ENCODE data around the gene GLCE. TPM values are rescaled to one million over a fixed set of nuclear protein-coding genes. Genes with fewer than 3 reads are reported as not detected.
"Not testable (repeated sequence)": the region's sequence is repeated elsewhere in the genome, so short reads cannot be mapped to it uniquely, and the experiment has no call there.

GLCE gene
- total RNA-seq, 2 donors from 2014 or later, result 3.6 to 4.6 TPM

DNA sequence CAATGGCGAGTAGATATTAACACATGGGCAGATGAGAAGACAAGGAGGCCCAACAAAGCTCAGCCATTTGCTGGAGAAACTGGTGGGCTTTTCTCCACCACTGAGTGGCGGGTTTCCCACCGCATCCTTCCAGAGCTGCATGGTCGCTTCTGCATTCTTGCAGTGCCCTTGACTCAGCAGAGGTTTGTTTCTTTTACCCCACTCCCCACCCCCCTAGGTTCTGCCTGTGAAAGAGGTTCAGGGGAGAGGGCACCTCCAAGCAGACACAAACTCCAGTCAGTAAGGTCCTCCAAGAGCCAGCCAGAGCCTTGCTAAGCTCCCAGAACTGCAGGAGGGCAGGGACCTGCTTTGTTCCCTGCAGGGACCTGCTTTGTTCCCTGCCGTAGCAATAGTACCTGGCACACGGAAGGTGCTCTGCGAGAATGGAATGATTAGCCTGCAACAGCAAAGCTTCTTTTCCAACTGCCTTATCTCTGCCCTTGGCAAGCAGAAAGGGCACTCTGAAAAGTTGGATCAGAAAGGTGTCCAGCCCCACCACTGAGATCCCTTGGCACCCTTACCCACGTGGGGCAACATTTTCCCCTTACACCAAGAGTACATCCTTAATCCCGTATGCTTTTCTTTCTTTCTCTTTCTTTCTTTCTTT lies 139.6 kb downstream of the GLCE start:
- Mint-ChIP-seq H3K27ac (no peak overlapping the region), H3K4me1 (ENCODE audit: low read depth in 2 of 2) (peaks cover 3 to 6% of the 10 kb centered on the region in 2 donors), H3K27me3 (peaks cover 19 to 43% of the 10 kb centered on the region in 2 donors), H3K4me3 (peak overlapping the region; percentile 38), H3K9me3 (no peaks in the 10 kb centered on the region), H3K36me3 (no peaks in the 10 kb centered on the region)
- no peak for ATAC-seq
- DNase-seq (ENCODE audit: low spot score), result no peak

GRCh38 chr15:69301101-69301500 lies 140.7 kb downstream of the GLCE start:
- H3K4me1 Mint-ChIP-seq (ENCODE audit: low read depth in 2 of 2); H3K36me3 Mint-ChIP-seq; ATAC-seq; DNase-seq (ENCODE audit: low spot score); H3K27ac Mint-ChIP-seq; H3K9me3 Mint-ChIP-seq: not testable (repeated sequence)
- Mint-ChIP-seq H3K27me3 (peaks cover 19 to 43% of the 10 kb centered on the region in 2 donors), H3K4me3 (peak overlapping the region; percentile 38)

- H3K4me3 Mint-ChIP-seq; H3K9me3 Mint-ChIP-seq; H3K27ac Mint-ChIP-seq; ATAC-seq; H3K4me1 Mint-ChIP-seq (ENCODE audit: low read depth in 2 of 2); DNase-seq (ENCODE audit: low spot score); H3K36me3 Mint-ChIP-seq: not testable (repeated sequence)
- H3K27me3 Mint-ChIP-seq, result peaks cover 19 to 36% of the 10 kb centered on the region in 2 donors
Measured at GRCh38 chr15:69302087-69302486, 141.7 kb downstream of the GLCE start.

DNA sequence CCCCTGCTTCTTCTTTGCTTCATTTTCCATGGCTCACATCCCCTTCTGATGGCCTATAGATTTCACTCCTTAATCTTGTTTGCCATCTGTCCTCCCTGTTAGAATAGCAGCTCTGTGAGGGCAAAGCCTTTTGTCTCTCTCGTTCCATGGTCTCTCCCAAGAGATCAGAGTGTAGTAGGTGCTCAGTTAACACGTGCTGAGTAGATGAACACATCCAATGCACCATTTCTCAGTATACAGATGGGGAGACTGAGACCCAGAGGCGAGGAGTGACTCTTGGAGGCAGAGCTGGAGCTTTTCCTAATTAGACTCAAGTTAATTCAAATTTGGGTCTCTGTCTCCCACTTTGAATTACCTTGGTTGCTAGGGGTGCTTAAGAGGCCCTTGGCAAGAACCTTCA lies 142.5 kb downstream of the GLCE start:
- H3K27me3 Mint-ChIP-seq, result peaks cover 23 to 28% of the 10 kb centered on the region in 2 donors
- H3K27ac Mint-ChIP-seq, result no peak overlapping the region
- DNase-seq (ENCODE audit: low spot score) (no peak), ATAC-seq (no peak)
- no peaks in the 10 kb centered on the region for H3K9me3 Mint-ChIP-seq
- no peak overlapping the region for H3K4me3 Mint-ChIP-seq
- H3K36me3 Mint-ChIP-seq, result no peaks in the 10 kb centered on the region
- H3K4me1 Mint-ChIP-seq (ENCODE audit: low read depth in 2 of 2), result peaks cover 3 to 6% of the 10 kb centered on the region in 2 donors

- peaks cover 3 to 6% of the 10 kb centered on the region in 2 donors for H3K4me1 Mint-ChIP-seq (ENCODE audit: low read depth in 2 of 2)
- peaks cover 25 to 33% of the 10 kb centered on the region in 2 donors for H3K27me3 Mint-ChIP-seq
- no peak overlapping the region for H3K4me3 Mint-ChIP-seq
Measured at GRCh38 chr15:69303337-69304181, 143.1 kb downstream of the GLCE start.

DNA sequence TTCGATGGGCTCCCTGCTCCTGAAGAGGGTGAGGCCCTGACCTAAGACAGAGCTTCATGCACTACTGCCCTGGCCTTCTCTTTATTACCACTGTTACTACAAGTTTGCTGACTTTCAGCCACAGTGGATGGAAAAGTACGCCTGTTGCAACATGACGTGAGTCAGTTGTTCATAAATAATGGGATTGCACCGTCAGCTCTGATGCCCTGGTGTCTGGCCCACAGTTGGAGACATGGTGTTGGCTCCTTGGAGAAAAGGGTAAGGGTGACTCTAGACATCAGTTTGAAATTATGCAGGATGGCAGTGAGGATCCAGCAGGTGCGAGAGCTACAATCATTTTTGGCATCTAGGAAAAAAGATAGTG lies 143.7 kb downstream of the GLCE start:
- Mint-ChIP-seq H3K36me3 (no peaks in the 10 kb centered on the region), H3K9me3 (no peaks in the 10 kb centered on the region), H3K27ac (no peak overlapping the region), H3K4me1 (ENCODE audit: low read depth in 2 of 2) (peaks cover 3 to 6% of the 10 kb centered on the region in 2 donors), H3K27me3 (peaks cover 30 to 39% of the 10 kb centered on the region in 2 donors), H3K4me3 (no peak overlapping the region)
- ATAC-seq (no peak), DNase-seq (ENCODE audit: low spot score) (peak; percentile 32)

More at GRCh38 chr15:69303337-69304181, 143.1 kb downstream of the GLCE start:
- ATAC-seq (no peak), DNase-seq (ENCODE audit: low spot score) (no peak)
- Mint-ChIP-seq H3K9me3 (no peaks in the 10 kb centered on the region), H3K27ac (no peak overlapping the region), H3K36me3 (no peaks in the 10 kb centered on the region)

- H3K4me1 Mint-ChIP-seq (ENCODE audit: low read depth in 2 of 2), result peaks cover 0 to 6% of the 10 kb centered on the region in 2 donors
- H3K27me3 Mint-ChIP-seq, result peaks cover 28 to 38% of the 10 kb centered on the region in 2 donors
- ATAC-seq (no peak), DNase-seq (ENCODE audit: low spot score) (peak; percentile 29)
- H3K36me3 Mint-ChIP-seq, result no peaks in the 10 kb centered on the region
- no peak overlapping the region for H3K4me3 Mint-ChIP-seq
- H3K9me3 Mint-ChIP-seq, result no peaks in the 10 kb centered on the region
- H3K27ac Mint-ChIP-seq, result no peak overlapping the region
Measured at GRCh38 chr15:69305204-69305931, 144.9 kb downstream of the GLCE start.

GRCh38 chr15:69305933-69306568 lies 145.6 kb downstream of the GLCE start:
- Mint-ChIP-seq H3K36me3 (no peaks in the 10 kb centered on the region), H3K4me3 (no peak overlapping the region), H3K9me3 (no peaks in the 10 kb centered on the region), H3K4me1 (ENCODE audit: low read depth in 2 of 2) (no peaks in the 10 kb centered on the region), H3K27me3 (peaks cover 26 to 34% of the 10 kb centered on the region in 2 donors), H3K27ac (no peak overlapping the region)
- DNase-seq (ENCODE audit: low spot score) (no peak), ATAC-seq (no peak)

DNA sequence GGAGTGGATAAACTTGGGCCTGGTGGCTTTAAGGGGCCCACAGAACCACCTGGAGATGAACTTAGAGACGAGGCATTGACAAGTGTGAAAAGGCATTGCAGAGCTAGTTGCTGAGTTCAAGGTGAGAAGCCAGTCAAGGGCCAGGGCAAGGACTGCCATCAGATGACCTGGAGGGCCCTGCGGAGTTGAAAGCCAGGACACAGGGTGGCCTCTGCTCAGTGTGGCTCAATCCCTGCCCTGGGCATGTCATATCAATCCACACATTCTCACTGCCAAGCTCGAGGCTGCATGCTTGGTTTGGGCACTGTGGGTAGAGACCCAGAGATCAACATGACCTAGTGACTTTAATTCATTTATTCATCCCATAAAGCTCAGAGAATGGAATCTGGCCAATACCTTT lies 147.5 kb downstream of the GLCE start:
- DNase-seq (ENCODE audit: low spot score) (peak; percentile 41), ATAC-seq (no peak)
- H3K27me3 Mint-ChIP-seq, result peaks cover 19 to 33% of the 10 kb centered on the region in 2 donors
- H3K36me3 Mint-ChIP-seq, result no peaks in the 10 kb centered on the region
- H3K4me1 Mint-ChIP-seq (ENCODE audit: low read depth in 2 of 2), result no peaks in the 10 kb centered on the region
- no peaks in the 10 kb centered on the region for H3K9me3 Mint-ChIP-seq
- H3K4me3 Mint-ChIP-seq, result no peak overlapping the region
- H3K27ac Mint-ChIP-seq, result no peak overlapping the region

GRCh38 chr15:69308949-69309348 lies 148.5 kb downstream of the GLCE start:
- Mint-ChIP-seq H3K36me3 (no peaks in the 10 kb centered on the region), H3K27me3 (peaks cover 18 to 28% of the 10 kb centered on the region in 2 donors), H3K27ac (no peak overlapping the region), H3K9me3 (no peaks in the 10 kb centered on the region), H3K4me1 (ENCODE audit: low read depth in 2 of 2) (no peaks in the 10 kb centered on the region), H3K4me3 (no peak overlapping the region)
- no peak for ATAC-seq
- no peak for DNase-seq (ENCODE audit: low spot score)

GRCh38 chr15:69311319-69311721 lies 150.9 kb downstream of the GLCE start:
- DNase-seq (ENCODE audit: low spot score), result peak; percentile 46
- peaks cover 26 to 28% of the 10 kb centered on the region in 2 donors for H3K27me3 Mint-ChIP-seq
- H3K4me1 Mint-ChIP-seq (ENCODE audit: low read depth in 2 of 2), result no peaks in the 10 kb centered on the region
- no peak for ATAC-seq
- no peak overlapping the region for H3K27ac Mint-ChIP-seq
- H3K9me3 Mint-ChIP-seq, result no peaks in the 10 kb centered on the region
- H3K4me3 Mint-ChIP-seq, result no peak overlapping the region
- H3K36me3 Mint-ChIP-seq, result no peaks in the 10 kb centered on the region

GRCh38 chr15:69313432-69314000 lies 153.1 kb downstream of the GLCE start:
- H3K27ac Mint-ChIP-seq, result no peak overlapping the region
- H3K4me3 Mint-ChIP-seq, result no peak overlapping the region
- ATAC-seq (no peak), DNase-seq (ENCODE audit: low spot score) (peak; percentile 20)
- no peaks in the 10 kb centered on the region for H3K36me3 Mint-ChIP-seq
- H3K27me3 Mint-ChIP-seq, result peaks cover 24 to 28% of the 10 kb centered on the region in 2 donors
- H3K4me1 Mint-ChIP-seq (ENCODE audit: low read depth in 2 of 2), result no peaks in the 10 kb centered on the region
- no peaks in the 10 kb centered on the region for H3K9me3 Mint-ChIP-seq

DNA sequence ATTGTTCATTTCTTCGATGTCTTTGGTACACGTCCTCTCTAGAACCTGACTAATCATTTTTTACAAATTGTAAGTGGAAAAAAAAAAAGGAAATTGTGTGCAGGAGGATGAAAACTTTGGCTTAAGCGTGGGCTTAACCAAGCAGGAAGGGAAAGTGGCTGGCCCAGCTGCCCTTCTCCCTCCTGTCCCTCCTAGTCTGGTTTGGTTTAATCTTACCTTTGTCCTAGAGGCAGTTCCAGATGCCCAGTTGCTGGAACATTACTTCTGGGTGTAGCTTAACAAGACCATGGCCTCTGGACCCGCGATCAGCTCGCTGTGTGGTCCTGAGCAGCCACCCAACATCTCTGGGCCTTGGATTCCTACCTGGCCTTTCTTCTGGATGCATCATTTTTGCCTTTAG lies 153.7 kb downstream of the GLCE start:
- H3K4me1 Mint-ChIP-seq (ENCODE audit: low read depth in 2 of 2), result no peaks in the 10 kb centered on the region
- no peaks in the 10 kb centered on the region for H3K36me3 Mint-ChIP-seq
- ATAC-seq (no peak), DNase-seq (ENCODE audit: low spot score) (no peak)
- no peaks in the 10 kb centered on the region for H3K9me3 Mint-ChIP-seq
- no peak overlapping the region for H3K4me3 Mint-ChIP-seq
- H3K27ac Mint-ChIP-seq, result no peak overlapping the region
- H3K27me3 Mint-ChIP-seq, result peaks cover 18 to 23% of the 10 kb centered on the region in 2 donors

Measured in natural killer cell treated with Interleukin-12 subunit alpha and Interleukin-12 subunit beta and Interleukin-15 and Interleukin-18, amount 100 ng/mL, for 72 hours (primary cell).